GM21619 (cell line): Measurements from ENCODE around the gene SMIM1.

Source experiments
- ATAC-seq: cut with Tn5 transposase; IDR thresholded peaks from one replicate; pipeline ENCODE4 v1.9.1; 2021; ENCODE audit not compliant: unreplicated experiment

The SMIM1 gene

DNA sequence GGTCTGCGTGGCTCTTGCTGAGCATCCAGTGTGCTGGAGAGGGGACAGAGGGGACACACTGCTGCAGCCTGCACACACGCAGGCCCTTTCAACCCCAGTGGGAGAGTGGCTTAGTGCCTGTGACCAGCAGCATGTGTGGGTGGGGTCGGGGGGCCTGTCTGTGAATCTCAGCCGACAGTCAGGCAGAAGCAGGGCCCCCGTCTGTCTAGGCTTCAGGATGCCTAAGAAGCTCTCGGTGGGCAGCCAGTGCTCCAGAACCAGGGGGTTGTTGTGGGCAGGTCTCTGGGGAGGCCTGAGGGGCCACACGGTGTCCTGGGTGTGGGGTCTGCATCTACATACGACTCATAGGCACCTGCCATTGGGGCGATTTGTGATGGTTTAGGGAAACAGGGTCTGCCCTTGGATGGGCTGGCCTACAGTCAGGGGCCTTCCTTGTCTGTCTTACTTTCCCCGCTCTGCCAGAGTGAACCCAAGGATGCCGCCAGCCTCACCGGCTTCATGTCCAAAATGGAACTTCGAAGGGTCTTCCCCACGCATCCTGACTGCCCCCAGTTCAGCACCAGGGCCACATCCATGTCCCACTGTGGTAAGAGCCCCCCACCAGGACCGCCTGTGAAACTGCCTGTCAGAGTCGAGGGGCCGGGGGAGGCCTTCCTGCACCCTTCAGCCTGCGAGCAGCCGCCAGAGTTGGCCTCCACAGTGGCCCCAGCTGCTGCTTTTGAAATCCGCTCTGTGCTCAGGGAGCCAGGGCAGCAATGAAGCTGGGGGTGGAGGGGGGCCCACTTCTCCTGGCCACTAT lies 18.7 kb upstream of the SMIM1 start:
- ATAC-seq: no peak

DNA sequence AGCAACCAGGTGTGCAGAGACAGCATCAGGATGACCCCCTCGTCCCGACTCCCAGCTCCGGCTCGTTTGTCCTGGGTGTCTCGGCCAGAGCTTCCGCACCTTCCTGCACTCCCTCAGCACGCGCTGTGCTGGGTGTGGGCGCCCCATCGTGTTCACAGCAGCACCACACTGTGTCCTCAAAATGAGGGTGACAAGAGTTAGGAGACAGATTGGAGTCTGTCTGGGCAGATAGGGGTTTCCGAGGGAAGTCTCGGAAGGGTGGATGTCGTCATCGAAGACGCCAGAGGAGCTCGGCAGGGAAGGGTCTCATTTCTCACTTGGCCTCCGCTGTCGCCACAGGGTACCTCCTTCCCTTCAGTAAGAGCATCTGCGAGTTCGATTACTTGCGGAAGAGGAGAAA lies 16.2 kb upstream of the SMIM1 start:
- no peak for ATAC-seq

GRCh38 chr1:3759164-3759563 lies 13.4 kb upstream of the SMIM1 start:
- ATAC-seq: no peak

DNA sequence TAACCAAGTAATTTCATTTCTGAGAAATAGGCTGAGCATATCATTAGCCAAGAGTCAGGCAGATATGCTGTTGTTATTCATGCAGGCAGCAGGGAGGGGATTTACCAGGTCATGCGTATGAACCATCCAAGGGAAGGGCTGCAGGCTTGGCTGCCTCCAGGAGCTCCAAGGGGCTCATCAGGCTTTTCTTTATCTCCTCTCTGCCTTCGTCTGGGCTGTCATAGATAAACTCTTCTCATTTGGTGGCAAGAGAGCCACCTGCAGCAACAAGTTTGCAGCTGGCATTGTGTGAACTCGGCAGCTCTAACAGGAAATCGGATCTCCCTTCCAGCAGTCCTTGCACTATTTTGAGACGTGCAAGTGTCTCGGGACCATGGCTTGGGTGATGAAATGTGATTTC lies 12.8 kb upstream of the SMIM1 start:
- no peak for ATAC-seq

DNA sequence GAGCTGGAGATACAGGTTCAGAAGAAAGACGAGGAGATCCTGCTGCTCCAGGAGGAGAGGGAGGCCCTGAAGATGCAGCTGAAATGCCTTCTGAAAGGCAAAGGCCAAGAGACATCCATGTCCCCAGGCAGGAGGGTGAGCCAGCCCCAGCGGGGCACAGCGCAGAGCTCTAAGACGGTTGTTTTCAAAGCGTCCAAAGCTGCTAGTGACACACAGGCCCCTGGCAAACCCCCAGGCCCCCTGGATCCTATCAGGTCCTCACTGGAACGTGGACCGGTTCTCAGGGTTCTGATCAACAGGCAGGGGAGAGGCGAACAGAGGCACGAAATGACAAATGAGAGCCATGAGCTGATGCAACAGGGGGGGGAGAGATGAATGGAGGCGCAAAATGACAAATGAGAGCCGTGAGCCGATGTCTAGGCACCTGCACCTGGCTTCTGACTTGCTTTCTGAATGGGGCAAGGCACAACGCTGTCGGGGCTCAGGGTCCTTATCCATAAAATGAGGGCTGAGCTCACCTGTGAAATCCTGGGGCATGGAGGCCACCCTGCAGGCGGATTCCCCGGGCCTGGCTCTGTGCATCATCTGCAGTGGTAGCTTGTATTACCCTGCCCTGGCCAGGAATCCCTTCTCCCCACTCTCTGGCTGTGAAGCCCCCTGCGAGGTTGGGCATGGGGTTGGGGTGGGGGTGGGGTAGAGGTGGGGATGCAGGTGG lies 11.1 kb upstream of the SMIM1 start:
- no peak for ATAC-seq

DNA sequence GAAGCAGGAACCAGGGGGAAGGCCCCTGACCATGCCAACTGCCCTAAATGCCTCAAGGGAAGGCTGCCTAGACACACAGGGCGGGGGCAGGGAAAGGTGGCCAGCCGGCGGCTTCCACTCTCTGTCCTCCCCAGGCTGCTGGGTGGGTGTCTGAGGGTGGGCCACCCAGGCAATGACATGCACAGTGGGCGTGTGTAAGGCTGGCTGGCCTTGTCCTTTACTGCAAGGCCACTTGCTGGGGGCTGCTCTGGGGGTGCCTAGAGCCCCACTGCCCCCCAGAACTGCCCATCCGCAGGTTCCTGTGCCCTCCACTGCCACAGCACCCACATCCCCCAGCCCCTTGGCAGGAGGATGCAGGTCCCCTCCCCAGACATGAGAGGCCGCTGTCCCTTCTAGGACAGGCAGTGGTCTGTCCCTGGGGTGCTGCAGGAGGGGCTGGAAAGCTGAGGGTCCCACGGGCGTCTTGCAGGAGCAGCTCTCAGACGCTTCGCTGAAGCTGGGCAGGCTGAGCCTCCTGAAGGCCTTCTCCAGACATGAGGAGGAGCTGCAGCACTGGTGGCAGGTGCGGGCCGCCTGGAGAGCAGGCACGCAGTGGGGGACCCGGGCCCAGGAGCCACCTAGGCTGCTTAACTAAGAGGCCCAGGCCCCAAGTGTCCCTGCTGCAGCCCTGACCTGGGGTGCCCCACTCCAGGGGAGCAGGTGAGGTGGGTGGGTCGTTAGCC lies 10.2 kb upstream of the SMIM1 start:
- ATAC-seq: no peak

GRCh38 chr1:3762873-3763228 lies 9.7 kb upstream of the SMIM1 start:
- ATAC-seq: no peak

- no peak for ATAC-seq
Observed at GRCh38 chr1:3763351-3764125, 9.0 kb upstream of the SMIM1 start.

DNA sequence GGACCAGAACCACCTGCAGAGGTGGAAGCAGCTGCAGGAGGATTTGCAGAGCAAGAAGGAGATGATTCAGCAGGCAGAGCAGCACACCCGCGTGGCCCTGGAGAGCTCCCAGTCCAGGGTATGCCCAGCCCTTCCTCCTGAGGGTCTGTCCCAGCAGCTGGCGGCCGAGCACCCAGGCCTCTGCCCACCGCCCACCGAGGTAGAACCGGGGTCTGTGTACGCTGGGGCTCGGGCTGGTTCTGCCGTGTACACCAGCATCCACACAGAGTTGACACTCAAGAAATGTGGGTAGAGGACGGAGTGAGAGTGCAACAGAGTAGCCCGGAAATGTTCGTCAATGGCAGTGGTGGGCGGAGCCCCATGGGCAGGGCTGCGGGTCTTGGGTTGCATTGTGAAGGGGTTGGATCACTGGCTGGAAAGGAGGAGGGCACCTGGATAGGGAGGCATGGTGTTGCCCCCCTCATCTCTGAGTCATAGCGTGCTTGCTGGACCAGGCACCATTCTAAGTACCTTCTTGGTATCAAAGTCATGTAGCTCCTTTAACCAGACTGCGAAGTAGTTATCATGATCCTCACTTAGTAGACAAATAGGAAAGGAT lies 5.1 kb upstream of the SMIM1 start:
- no peak for ATAC-seq

DNA sequence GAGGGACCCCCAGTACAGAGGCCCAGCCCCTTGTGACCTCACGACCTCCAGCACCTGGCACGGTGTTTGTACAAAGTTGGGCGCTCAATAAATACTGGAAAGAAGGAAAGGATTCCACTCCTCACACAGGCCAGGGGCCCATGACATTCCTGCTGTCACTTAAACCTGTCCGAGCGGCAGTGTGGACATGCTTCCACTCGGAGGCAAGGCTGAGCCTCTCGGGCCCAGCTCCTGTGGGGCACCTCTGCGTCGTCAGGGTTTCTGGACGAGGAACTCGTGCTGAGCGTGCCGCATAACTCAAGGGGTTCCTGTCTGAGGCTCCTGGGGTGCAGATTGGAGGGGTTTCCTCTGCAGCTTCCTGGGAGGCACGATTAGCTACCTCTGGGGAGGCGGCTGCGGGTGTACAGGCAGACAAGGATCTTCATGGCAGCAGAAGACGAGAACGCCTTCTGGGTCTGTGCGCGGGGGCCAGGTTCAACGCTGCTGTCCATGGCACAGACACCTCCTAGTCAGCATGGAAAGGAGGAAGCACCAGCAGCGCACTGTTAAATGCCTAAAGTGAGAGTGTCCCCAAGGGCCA lies 3.6 kb upstream of the SMIM1 start:
- ATAC-seq: no peak

GRCh38 chr1:3770047-3770765 lies 2.3 kb upstream of the SMIM1 start:
- no peak for ATAC-seq

DNA sequence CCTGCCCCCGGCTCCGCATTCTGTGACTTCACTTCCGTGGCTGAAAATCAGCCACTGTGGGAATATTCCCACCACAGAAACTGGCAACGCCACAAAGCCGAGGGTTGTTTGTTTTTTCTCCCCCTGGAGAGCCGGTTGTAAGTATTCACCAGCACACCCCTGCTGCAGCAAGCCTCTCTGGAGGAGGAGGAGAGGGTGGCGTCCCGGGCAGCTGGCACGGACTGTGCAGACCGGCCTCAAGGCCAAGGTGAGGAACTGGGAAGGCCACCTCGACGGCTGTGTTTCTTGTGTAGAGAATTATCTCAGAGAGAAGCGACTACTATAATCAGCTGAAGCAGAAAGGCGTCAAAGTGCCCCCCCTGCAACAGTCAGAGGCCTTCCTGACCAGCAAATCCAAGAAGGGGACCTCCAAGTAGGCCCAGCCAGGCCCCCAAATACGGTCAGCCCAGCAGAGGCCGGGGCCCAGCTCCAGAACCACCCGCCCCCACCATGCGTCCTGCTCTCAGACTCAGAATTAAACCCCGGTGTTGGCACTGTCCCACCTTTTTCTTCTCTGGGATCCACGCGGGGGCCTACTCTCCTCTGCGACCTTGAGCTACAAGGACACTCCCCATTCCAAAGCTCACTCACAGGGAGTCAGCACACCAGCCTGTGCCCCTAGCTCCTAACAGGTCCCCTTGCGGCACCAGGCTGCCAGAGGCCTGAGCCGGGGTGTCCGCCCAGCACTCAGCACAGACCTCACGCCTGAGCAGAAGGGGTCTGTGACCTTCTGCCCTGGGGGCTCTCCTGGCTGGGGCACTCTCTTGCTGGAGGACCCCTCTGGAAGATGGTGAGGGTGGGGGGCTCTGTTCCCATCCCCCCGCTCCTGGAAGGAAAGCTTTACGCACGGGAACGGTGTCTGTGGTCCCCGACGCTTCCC lies 1.2 kb upstream of the SMIM1 start:
- no peak for ATAC-seq

DNA sequence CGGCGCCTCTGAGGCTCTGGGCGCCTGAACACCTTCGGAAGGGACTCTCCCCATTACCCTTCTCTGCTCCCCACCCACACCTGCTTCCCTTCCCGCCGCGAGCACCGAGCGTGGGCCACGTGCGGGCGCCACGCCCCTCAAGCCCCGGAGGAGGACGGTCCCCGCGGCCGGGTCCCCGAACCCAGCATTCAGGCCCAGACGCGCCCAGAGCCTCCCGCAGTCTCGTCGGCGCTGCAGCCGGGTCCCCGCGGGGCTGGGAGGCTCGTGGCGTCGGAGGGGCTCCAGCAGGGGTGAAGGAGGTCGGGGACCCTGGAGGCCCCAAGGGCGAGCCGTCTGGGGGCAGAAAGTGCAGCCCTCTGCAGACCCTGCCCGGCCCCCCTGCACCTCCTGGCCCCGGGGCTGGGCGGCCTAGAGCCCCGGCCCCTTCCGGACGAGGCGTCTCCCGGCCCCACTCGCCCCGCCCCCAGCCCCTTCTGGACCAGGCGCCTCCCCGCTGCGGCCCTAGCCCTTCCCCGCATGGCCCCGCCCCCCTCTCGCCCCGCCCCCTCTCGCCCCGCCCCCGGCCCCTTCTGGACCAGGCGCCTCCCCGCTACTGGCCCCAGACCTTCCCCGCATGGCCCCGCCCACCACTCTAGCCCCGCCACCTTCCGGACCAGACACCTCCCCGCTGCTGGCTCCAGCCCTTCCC lies 378 bp upstream of the SMIM1 start:
- ATAC-seq: peak; percentile 58

DNA sequence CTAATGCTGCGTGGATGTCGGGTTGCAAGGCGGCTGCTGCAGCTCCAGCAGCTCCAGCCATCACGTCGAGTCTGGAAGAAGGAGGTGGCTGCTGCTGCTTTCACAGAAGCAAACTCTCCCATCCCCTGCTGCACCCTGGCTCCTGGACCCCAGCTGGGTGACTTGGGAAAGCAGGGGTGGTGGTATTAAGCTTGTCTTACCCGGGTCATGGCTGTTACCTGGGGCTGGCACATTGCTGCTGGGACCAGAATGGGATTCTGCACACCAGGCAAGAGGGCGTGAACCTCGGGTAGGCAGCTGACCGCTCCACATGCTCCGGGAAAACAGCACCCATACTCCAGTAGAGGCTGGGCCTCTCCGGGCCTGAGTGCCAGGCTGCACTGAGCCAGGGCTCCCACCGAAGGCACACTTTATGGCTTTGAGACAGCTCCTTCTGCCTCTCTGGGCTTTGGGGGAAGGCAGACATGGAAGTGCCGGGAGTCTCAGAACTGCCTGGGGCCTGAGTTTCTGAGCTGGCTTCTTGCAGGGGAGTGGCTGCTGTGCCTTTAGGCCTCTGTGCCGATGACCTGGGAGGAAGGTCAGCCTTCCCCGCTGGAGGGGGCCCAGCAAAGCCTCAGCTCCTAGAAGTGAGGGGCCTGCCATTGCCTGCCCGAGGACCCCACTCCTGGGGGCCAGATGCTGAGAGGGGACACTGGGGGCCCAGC lies 1.2 kb downstream of the SMIM1 start:
- ATAC-seq: no peak

DNA sequence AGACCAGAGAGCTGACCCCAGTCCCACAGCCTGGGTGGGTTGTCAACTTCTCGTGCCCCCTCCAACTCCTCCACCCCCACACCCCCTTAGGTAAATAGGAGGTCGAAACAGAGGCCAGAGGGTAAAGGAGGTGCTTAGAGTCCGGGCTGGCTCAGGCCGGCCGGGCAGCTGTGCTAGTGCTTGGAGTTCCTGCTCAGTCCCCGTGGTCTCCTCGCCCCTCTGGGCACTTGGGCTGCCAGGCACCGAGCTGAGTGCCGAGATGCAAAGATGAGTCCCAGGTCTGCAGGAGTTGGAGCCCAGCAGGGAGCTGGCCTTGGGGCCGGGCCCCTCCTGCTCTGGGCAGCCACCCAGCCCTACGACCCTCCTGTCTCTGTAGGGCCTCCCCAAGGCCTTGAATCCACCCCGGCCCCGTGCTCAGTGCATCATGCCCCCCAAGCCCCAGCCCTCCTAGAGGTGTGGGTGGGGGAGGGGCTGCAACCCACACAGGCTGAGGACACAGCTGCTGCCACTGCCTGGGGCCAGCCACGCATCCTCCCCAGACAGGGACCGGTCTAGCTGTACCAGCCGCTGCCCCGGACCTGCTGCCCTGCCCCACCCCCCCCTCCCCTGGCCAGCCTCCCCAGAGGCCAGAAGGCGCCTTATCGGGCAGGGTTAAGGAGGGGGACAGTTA lies 1.9 kb downstream of the SMIM1 start:
- ATAC-seq: no peak

DNA sequence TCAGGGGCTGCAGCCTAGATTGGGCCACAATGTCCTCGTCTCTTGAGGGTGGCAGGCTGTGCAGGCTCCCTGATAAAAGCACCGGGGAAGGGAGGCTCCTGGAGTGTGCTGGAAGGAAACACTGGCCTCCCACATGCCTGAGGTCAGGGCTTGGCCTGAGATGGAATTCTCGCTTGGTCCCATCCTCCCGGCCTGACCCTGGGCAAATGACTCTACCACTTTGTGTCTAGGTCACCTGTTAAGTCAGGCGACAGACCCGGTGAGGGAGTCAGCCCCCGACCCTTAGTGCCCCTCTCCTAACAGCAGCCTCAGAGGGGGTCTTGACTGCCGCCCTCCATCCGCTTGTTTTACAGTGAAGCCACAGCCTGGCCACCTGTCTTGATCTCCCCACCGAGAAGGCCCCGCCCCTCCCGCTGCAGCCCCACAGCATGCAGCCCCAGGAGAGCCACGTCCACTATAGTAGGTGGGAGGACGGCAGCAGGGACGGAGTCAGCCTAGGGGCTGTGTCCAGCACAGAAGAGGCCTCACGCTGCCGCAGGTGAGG lies 2.5 kb downstream of the SMIM1 start:
- ATAC-seq: no peak
